Measurements from ENCODE around the gene MGA.

The MGA gene

DNA sequence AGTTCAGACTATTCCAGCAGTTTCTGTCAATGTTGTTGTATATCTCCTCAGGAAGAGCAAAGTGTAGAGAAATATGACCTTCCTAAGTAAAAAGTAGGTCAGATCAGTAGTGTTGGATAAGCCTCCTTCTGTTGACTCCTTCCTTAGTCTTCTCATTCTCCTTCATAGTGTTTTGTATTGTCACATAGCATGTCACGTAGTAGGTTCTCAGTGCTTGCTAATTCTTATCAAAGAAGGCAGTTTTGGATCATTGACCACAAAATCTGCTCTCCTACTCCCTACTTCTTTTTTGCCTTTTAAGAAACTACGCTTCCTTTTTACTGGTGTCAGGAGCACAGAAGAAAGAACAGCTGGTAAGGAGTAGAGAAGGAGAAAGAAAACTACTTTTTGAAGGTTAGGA is 1.0 kb upstream of the MGA start:
- no peak for FAIRE-seq

DNA sequence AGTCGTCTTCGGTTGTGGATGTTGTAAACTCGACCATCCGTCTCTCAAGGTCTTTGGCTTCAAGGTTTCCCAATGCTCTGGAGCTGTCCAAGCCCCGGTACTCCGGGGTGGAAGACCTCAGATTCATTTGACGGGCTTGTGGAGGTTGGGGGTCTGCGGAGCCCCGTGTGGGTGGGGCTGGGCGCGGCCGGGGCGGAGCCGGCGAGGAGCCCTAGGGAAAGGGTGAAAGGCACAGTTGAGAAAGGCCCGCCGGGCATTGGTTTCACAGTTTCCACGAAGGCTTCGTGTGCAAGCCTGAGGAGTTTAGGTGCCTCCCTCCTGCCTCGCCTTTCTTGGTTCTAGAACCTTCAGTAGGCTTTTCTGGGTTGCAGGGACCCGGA is 360 bp upstream of the MGA start:
- FAIRE-seq = no peak

DNA sequence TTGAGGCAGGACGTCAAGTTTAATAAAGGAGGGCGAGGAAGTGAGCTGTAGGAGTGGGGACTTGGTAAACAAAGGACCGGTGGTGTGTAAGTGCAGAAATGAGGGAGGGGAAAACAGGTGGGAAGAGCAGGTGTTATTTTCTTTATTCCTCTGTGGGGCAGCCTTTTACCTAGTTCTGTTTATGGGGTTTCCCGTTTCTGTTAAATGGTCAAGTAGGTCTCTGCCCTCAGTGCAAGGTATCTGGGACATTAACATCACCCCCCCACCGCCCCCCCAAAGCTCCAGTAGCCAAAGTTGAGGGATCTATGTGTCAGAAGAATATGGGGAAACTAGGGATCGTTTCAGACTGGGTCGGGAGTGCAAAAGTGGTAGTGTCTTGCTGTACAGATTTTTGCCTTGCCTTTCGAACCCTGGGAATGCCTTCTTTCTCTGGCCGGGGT is 893 bp downstream of the MGA start:
- no peak for FAIRE-seq

DNA sequence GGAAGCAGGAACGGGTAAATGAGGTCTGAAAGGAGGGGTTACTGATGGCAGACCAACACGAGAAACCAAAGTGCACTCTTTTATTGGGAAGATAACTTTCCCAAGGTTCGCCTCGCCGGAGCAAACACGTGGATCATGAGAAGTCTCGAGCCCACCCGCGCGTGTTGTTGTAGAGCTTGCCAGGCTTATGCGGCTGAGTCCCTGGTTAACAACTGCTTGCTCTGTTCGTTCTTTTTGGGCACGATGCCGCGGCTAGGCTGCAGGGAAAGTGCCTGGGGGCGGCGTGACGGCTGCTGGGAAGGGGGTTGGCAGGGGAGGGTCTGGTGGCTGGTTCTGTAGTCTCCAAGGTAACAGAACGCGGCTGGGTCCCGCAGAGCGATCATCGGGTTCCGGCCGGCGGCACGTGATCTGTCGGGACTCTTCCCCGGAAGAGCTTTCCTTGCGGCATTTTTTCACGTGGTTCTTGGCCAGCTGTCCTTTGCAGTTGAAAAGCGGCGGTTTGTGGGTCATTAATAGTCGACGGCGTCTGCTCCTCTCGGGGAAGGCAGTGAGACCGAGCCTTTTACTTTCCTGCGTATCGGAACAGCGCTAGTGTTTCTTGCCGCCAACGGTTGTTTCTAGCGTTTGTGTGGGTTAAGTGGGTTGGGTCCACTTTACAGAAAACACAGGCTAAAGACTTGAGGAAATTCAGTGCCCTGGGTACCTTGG is 1.5 kb downstream of the MGA start:
- FAIRE-seq = no peak

DNA sequence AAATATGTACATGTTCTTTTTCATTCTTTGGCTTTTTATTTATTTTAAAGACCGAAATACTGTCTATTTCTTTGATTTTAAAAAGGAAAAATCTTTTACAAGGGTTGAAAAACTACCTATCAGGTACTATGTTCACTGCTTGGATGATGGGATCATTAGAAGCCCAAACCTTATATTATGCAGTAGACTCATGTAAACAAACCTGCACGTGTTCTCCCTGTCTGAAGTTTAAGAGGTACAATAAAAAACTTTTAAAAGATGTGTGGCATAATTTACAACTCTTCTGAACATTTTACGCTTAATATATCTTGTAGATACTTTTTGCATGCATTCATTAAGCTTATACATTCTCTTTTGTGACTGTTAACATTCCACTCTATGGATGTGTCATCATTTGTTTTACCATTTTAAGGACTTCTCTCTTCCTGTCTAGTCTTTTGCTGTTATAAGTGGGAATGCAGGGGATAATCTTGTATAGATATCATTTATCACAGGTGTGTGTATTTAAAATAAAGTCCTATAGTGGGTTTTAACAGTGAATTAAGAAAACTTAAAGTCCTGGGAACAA is 6.2 kb downstream of the MGA start:
- no peak for FAIRE-seq

DNA sequence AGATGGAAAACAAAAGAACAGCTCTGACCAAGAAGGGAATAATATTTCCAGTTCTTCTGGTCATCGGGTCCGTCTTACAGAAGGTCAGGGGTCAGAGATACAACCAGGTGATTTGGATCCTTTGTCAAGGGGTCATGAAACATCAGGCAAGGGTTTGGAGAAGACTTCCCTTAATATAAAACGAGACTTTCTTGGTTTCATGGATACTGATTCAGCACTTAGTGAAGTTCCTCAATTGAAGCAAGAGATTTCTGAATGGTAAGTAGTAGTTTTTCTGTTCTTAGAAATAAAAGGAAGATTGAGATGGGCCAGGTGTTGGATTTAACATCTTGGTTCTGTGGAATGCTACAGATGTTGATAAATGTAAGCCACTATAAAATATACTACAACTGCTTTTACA is 9.5 kb downstream of the MGA start:
- FAIRE-seq = no peak

DNA sequence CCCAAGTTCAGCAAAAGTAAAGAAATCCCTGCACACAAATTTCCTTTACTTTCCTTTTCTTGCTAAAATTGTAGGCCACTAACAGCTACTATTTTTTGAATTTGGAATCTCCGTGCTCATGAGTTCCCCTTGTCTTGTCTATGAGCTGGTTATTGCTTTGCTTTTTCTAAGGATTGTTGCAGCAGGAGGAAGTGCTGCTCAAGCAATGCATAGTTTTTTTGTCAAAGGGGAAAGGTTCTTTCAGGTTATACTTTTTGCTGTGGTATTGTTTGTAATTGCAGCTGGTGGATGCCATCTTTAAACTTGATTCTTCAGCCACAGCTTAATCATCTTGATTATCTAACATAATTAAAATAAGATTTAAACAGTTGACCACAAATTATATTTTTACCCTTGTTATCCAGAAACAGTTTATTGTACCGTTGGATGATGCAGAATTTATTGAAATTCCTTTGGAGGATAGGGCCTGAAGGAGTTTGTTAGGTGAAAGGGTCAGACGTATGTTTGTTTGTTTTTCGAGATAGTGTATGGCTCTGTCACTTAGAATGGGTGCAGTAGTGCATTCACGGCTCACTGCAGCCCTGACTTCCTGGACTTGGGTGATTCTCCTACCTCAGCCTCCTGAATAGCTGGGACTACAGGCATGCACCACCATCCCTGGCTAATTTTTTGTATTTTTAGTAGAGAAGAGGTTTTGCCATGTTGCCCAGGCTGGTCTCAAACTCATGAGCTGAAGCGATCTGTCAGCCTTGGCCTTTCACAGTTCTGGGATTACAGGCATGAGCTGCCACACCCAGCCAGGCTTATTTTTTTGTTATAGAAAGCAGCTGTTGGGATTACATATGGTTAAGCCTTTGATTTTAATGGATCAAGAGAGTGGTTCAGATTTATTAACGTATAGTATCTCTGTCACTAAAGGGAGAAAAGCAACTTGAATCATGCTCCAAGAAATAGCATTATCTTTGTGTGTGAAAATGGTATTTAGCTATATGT is 11.7 kb downstream of the MGA start:
- no peak for FAIRE-seq

DNA sequence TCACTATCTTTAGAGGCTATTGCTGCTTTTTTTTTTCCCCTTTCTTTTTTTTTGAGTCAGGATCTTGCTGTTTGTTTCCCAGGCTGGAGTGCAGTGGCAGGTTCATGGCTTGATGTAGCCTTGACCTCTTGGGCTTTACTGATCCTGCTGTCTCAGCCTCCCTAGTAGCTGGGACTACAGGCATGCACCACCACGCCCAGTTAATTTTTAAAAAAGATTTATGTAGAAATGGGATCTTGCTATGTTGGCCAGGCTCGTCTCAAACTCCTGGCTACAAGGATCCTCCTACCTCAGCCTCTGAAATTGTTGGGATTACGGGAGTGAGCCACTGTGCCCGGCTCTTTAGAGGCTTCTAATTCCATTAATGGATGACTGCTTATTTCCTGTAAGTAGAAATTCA is 15.1 kb downstream of the MGA start:
- no peak for FAIRE-seq

DNA sequence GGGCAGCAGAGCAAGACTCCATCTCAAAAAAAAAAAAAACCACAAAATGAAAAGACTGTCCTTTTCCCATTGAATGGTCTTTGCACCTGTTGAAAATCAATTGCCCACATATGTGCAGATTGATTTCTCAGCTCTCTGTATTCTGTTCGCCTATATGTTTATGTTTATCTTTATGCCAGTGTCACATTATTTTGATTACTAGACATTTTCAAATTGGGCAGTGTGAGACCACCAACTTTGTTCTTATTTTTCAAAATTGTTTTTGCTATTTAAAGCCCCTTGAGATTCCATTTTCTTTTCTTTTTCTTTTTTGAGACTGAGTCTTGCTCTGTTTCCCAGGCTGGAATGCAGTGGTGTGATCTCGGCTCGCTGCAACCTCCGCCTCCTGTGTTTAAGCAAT is 18.5 kb downstream of the MGA start:
- no peak for FAIRE-seq

DNA sequence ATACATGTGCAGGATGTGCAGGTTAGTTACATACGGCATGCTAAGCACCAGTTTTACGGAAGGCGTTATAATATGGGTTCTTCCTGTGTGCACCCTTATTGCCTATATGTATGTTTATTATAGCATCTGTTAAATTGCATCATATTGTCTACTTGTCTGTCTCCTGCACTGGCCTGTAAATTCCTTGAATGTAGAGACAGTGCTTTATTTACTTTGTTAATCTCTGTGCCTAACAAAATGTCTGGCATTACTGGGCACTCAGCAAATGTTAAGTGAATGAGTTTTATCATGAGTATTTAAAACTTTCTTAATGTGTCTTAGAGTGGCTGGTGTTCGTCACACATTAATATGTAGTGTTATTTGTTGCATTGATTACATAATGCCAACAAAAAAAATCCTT is 23.8 kb downstream of the MGA start:
- no peak for FAIRE-seq

DNA sequence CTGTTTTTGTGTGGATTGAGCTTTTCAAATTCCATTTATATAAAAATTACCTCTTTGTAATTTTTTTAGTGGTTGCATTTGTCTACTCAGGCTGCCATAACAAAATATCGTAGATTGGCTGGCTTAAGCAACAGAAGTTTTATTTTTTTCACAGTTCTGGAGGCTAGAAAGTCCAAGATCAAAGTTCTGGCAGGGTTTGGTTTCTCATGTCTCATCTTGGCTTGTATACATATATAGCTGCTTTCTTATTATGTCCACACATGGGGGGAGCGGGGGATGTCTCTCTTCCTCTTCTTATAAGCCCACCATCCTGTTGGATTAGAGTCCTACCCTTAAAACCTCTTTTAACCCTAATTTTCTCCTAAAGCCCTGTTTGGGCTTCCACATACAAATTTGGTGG is 28.5 kb downstream of the MGA start:
- no peak for FAIRE-seq

DNA sequence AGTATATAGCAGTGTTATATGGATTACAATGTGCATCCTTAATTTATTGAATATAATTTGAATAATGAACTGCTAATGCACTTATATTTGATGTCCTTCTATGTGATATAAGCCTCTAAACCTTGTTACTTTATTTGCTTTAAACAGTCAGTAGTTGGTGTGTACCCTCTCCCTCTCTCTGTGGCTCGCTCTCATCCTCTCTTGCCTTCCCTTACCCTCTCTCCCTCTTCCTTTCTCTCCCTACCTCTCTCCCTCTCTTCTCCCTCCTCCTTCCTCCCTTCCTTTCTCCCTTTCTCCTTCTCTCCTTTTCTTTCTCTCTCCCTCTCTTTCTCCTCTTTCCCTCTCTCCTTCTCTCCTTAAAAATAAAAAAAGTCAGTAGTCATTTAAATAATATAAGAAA is 28.9 kb downstream of the MGA start:
- no peak for FAIRE-seq

DNA sequence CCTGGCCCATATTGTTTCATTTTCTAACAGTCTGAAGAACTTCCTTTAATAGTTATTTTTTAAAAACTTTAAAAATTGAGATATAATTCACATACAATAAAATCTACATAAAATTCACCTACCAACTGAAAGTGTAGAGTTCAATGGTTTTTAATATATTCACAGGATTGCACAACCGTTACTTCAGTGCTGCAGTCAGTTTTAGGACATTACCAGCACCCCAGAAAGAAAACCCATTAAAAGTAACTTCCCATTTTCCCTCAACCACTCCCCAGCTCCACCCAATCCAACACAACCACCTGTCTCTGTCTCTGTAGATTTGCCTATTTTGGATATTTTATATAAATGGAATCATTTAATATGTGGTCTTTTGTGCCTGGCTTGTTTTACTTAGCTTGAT is 29.6 kb downstream of the MGA start:
- no peak for FAIRE-seq

DNA sequence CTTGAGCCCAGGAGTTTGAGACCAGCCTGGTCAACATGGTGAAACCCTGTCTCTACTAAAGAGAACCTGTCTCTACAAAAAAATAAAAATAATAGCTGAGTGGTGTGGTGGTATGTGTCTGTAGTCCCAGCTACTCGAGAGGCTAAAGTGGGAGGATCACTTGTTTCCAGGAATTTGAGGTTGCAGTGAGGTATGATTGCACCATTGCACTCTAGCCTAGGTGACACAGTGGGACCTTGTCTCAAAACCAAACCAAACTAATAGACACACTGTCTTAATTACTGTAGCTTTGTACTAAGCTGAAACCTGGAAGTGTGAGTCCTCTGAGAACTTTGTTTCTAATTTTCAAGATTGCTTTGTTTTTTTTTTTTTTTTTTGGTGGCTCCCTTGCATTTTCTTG is 30.4 kb downstream of the MGA start:
- no peak for FAIRE-seq

DNA sequence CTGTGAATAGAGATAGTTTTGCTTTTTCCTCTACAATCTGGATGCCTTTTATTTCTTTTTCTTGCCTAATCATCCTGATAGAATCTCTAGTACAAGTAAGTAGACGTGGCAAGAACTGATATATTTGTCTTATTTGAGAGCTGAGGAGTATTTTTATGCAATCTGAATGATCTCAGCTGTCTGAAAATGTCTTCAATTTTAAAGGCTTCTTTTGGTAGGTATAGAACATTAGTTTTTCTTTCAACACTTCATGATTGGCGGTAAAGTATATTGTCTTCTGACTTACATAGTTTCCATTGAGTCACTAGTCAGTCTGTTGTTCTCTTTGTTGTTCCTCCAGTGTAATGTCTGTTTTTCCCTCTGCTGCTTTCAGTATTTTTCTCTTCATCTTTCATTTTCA is 31.3 kb downstream of the MGA start:
- FAIRE-seq = no peak

DNA sequence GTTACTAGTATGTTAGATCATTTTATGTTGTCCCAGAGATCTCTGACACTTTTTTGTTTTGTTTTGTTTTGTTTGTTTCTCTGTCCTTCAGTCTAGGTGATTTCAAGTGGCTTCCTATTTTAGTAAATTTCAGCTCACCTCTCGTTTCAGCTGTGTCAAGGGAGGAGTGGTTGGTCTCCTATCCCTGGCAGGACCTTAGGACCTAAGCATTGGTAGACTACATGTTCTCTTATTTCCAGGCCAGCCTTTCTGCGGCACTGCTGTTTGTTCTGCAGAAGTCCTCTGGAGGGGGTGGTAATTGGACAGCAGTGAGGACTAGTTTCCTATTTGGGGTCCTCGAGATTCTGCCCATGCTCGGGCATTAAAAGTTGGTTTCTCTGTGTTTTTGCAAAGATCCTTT is 31.8 kb downstream of the MGA start:
- FAIRE-seq = no peak

DNA sequence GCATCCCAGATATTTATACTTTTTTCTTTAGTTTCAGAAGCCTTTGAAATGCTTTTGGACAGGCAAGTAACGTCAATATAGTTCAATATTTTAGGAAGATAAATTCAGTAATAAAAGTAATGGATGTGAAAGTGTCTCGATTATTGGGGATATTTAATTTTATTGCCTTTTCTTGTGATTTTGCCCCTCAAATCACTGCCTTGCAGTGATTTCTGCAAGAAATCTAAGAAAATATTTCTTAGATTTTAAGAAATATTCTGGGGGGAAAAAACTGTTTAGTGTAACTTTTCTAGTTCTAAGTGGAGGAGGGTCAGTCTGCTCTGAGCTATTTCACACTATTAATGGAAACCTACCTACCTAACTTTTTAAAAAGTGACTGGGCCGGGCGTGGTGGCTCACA is 33.6 kb downstream of the MGA start:
- FAIRE-seq = no peak

DNA sequence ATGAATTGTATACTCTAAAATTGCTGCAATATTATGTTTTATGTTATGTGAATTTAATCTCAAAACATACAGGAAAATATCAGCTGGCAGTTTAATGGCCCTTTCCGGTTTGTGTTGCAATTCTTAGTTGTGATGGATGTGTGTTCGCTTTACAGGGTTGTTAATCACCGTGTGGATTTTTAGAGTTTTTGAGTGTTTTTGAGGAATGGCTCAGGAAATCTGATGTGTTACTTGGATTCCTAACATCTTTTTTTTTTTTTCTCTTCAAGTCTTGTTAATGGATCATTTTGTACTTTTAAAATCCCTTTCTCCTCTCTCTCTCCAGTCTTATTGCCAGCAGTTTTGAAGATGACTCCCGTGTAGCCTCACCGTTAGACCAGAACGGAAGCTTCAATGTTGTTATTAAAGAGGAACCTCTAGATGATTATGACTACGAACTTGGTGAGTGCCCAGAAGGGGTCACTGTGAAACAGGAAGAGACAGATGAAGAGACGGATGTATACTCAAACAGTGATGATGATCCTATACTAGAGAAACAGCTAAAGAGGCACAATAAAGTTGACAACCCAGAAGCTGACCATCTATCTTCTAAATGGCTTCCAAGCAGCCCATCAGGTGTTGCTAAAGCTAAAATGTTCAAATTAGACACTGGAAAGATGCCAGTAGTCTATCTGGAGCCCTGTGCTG is 35.7 kb downstream of the MGA start:
- no peak for FAIRE-seq

DNA sequence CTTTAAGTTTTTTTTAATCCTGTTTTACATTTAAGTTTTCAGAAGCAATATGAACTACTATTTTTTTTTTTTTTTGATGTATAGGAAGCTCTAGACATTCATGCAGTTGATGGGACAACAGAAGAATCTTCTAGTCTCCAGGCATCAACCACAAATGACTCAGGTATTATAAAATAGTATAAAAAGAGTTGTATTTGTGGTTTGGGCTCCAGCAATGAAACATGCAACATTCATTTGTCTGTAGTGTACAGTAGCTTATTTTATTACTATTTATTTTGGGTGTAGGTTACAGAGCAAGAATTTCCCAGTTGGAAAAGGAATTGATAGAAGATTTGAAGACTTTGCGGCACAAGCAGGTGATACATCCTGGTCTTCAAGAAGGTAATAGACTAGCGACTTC is 38.6 kb downstream of the MGA start:
- FAIRE-seq = no peak

DNA sequence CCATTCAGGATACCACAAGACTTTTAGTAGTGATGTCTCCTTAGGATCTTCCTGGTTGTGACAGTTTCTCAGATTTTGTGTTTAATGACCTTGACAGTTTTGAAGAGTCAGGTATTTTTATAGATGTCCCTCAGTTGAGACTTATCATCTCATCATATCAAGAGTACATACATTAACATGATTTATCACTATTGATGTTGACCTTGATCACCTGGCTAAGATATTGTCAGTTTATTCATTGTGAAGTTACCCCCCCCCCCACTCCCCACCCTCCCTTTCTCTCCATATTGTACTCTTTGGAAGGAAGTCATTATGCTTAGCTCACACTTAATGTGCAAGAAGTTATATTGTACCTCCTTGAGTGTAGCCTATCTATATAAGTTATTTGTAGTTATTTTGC is 42.9 kb downstream of the MGA start:
- FAIRE-seq = no peak

DNA sequence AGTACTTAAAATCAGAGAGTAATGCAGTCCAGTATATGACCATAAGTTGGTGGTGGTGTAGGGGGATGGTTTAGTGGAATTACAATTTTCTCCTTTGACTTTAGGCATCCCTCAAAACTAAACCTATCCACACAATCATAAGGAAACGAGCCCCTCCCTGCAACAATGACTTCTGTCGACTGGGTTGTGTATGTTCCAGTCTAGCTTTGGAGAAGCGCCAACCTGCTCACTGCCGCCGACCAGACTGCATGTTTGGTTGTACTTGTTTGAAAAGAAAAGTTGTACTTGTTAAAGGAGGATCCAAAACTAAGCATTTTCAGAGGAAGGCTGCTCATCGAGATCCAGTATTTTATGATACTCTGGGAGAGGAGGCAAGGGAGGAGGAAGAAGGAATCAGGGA is 52.8 kb downstream of the MGA start:
- no peak for FAIRE-seq

DNA sequence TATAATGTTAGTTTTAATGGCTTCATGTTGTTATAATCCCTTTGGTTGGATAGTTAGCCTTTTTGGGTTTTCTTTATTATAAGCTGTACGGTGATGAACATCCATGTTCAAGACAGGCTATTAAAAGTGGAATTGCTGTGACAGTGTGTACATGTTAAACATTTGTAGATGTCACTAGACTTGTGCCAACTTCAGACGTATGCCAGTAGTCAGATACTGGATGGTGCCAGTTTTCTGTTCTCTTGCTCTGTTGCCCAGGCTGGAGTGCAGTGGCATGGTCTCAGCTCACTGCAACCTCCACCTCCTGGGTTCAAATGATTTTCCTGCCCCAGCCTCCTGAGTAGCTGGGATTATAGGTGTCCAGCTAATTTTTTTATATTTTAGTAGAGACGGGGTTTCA is 54.1 kb downstream of the MGA start:
- FAIRE-seq = no peak

DNA sequence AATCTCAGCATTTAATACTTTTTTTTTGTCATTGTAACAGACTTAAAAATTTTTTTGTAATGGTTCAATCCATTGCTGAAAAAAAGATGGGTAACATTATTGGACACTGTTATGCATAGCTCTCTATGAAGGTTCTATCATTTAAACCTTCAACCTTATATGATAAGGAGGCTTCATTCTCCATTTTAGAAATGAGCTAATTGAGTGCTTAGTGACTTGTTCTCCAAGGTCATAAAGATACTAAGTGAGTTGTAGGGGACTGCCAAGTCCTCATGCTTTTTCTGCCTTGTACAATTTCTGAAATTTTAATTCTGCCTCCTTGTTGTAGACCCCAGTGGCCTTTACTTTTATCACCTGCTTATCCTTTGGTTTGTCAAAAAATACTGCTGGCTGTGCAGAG is 56.7 kb downstream of the MGA start:
- no peak for FAIRE-seq

DNA sequence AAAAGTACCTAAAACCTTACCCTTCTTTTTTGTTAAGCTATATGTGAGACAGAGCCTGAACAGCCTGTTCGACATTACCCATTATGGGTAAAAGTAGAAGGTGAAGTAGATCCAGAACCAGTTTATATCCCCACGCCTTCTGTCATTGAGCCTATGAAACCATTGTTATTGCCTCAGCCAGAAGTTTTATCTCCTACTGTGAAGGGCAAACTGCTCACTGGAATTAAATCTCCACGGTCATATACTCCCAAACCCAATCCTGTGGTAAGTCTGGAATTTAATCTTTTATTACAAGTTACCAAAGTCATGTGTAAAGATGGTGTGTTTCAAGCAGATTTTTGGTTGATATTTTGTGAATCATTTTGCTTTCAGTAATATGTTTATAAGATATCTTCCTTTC is 66.9 kb downstream of the MGA start:
- no peak for FAIRE-seq
